Activated naive CD4-positive, alpha-beta T cell treated with anti-CD3 and anti-CD28 coated beads for 36 hours (primary cell): ENCODE measurements around the gene BHLHE40. TPM values are rescaled to one million over a fixed set of nuclear protein-coding genes. Genes with fewer than 3 reads are reported as not detected.
"Not testable (repeated sequence)": the region's sequence is repeated elsewhere in the genome, so short reads cannot be mapped to it uniquely, and the experiment has no call there.

Experiments
- CTCF ChIA-PET: fragments of 350-600 bp; sonication (Branson Sonifier 250); formaldehyde crosslinking; loops from one replicate; lab custom pipeline; 2021; ENCODE audit warnings: antibody characterized with exemption; lab: Charles Lee
- DNase-seq: peaks from one replicate; pipeline ENCODE4 v3.0.0-alpha.2; 2020
- H3K27ac Mint-ChIP-seq: one replicate; pipeline ENCODE4 v1.8.0; 2021; ENCODE audit warnings: mild to moderate bottlenecking, mixed read lengths
- H3K27me3 Mint-ChIP-seq: one replicate; pipeline ENCODE4 v1.8.0; 2021; ENCODE audit warnings: low read depth, mixed read lengths
- H3K36me3 Mint-ChIP-seq: one replicate; pipeline ENCODE4 v1.8.0; 2021; ENCODE audit warnings: low read depth, mixed read lengths
- H3K4me1 Mint-ChIP-seq: one replicate; pipeline ENCODE4 v1.8.0; 2021; ENCODE audit warnings: low read depth, mixed read lengths
- H3K4me3 Mint-ChIP-seq: one replicate; pipeline ENCODE4 v1.8.0; 2021; ENCODE audit warnings: mild to moderate bottlenecking, moderate library complexity, mixed read lengths
- H3K9me3 Mint-ChIP-seq: one replicate; pipeline ENCODE4 v1.8.0; 2021; ENCODE audit warnings: mixed read lengths
- intact Hi-C: fragments of 100-400 bp; cut with micrococcal nuclease; formaldehyde crosslinking; loops from one replicate; pipeline ENCODE4 v1.15.1; 2023
- total RNA-seq, 2 experiments: library from RNA; stranded (reverse); gene quantifications; one replicate each; pipeline ENCODE4 v1.2.3, GENCODE V29; 2021

Gene BHLHE40
- total RNA-seq, 2 experiments from 2014 or later, result 98.0 to 98.2 TPM

GRCh38 chr3:4966006-4966405 lies 13.2 kb upstream of the BHLHE40 start:
- Mint-ChIP-seq H3K9me3 (peaks cover 30% of the 10 kb centered on the region), H3K4me1 (peaks cover 11% of the 10 kb centered on the region)
- H3K27me3 Mint-ChIP-seq, intact Hi-C loops, H3K4me3 Mint-ChIP-seq, H3K36me3 Mint-ChIP-seq, H3K27ac Mint-ChIP-seq: not testable (repeated sequence)
- CTCF ChIA-PET, result interaction anchor here (1.2 to 2.3 kb wide), 2 partner anchors 10 kb away, joined by 4 to 9 read pairs; no protein-coding TSS in a partner anchor
- peak; percentile 36 for DNase-seq

DNA sequence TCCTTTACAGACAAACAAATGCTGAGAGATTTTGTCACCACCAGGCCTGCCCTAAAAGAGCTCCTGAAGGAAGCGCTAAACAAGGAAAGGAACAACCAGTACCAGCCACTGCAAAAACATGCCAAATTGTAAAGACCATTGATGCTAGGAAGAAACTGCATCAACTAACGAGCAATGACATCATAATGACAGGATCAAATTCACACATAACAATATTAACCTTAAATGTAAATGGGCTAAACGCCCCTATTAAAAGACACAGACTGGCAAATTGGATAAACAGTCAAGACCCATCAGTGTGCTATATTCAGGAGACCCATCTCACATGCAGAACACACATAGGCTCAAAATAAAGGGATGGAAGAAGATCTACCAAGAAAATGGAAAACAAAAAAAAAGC lies 11.6 kb upstream of the BHLHE40 start:
- intact Hi-C loops, H3K36me3 Mint-ChIP-seq, DNase-seq, H3K27me3 Mint-ChIP-seq, CTCF ChIA-PET, H3K27ac Mint-ChIP-seq, H3K4me3 Mint-ChIP-seq: not testable (repeated sequence)
- peaks cover 11% of the 10 kb centered on the region for H3K4me1 Mint-ChIP-seq
- peaks cover 30% of the 10 kb centered on the region for H3K9me3 Mint-ChIP-seq

DNA sequence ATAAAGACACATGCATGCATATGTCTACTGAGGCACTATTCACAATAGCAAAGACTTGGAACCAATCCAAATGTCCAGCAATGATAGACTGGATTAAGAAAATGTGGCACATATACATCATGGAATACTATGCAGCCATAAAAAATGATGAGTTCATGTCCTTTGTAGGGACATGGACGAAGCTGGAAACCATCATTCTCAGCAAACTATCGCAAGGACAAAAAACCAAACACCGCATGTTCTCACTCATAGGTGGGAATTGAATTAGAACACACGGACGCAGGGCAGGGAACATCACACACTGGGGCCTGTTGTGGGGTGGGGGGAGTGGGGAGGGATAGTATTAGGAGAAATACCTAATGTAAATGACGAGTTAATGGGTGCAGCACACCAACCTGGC lies 7.8 kb upstream of the BHLHE40 start:
- intact Hi-C loops, result loop anchor here (10.0 kb wide), 1 partner anchor 547 kb away; no protein-coding TSS in a partner anchor
- Mint-ChIP-seq H3K4me1 (peaks cover 15% of the 10 kb centered on the region), H3K9me3 (peaks cover 28% of the 10 kb centered on the region)
- H3K27me3 Mint-ChIP-seq, H3K27ac Mint-ChIP-seq, H3K4me3 Mint-ChIP-seq, CTCF ChIA-PET, H3K36me3 Mint-ChIP-seq, DNase-seq: not testable (repeated sequence)

DNA sequence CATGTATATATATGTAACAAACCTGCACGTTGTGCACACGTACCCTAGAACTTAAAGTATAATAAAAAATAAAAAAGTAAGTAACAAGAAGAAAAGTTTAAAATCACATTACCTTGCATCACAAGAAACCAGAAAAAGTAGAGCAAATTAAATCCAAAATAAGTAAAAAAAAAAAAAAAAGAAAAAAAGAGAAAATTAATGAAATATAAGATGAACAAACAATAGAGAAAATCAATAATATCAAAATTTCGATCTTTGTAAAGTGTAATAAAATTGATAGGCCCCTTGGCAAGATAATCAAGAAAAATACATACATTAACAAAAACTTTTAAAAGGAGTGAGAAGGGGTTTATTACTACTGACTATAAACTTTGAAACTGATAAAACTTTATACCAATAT lies 7.4 kb upstream of the BHLHE40 start:
- H3K27me3 Mint-ChIP-seq, result no peaks in the 10 kb centered on the region
- H3K9me3 Mint-ChIP-seq, result peaks cover 27% of the 10 kb centered on the region
- peaks cover 5% of the 10 kb centered on the region for H3K36me3 Mint-ChIP-seq
- intact Hi-C loops, result loop anchor here (10.0 kb wide), 1 partner anchor 547 kb away; no protein-coding TSS in a partner anchor
- peaks cover 17% of the 10 kb centered on the region for H3K4me1 Mint-ChIP-seq
- no peak for DNase-seq
- CTCF ChIA-PET, result interaction anchor here (0.7 kb wide), 2 partner anchors 263 to 400 kb away, joined by 3 read pairs; no protein-coding TSS in a partner anchor
- H3K27ac Mint-ChIP-seq, result no peak overlapping the region
- no peak overlapping the region for H3K4me3 Mint-ChIP-seq

GRCh38 chr3:4972652-4973643 lies 6.3 kb upstream of the BHLHE40 start:
- Mint-ChIP-seq H3K4me1 (peaks cover 28% of the 10 kb centered on the region), H3K27ac (no peak overlapping the region), H3K4me3 (no peak overlapping the region), H3K27me3 (no peaks in the 10 kb centered on the region), H3K9me3 (peaks cover 18% of the 10 kb centered on the region), H3K36me3 (no peaks in the 10 kb centered on the region)
- no peak for DNase-seq
- intact Hi-C loops, result loop anchor here (10.0 kb wide), 1 partner anchor 548 kb away; no protein-coding TSS in a partner anchor
- CTCF ChIA-PET, result interaction anchor here (0.5 to 2.1 kb wide), 7 partner anchors 17 to 401 kb away, joined by 3 to 17 read pairs (median 3); no protein-coding TSS in a partner anchor

GRCh38 chr3:4974154-4974553 lies 5.1 kb upstream of the BHLHE40 start:
- H3K4me1 Mint-ChIP-seq, result peaks cover 28% of the 10 kb centered on the region
- H3K27me3 Mint-ChIP-seq, result no peaks in the 10 kb centered on the region
- CTCF ChIA-PET, result interaction anchor here (2.1 kb wide), 1 partner anchor 263 kb away, joined by 17 read pairs; no protein-coding TSS in a partner anchor
- H3K27ac Mint-ChIP-seq, result peak overlapping the region; percentile 66
- H3K36me3 Mint-ChIP-seq, result no peaks in the 10 kb centered on the region
- H3K4me3 Mint-ChIP-seq, result no peak overlapping the region
- intact Hi-C loops, result loop anchor here (10.0 kb wide), 1 partner anchor 549 kb away; no protein-coding TSS in a partner anchor
- DNase-seq, result no peak
- H3K9me3 Mint-ChIP-seq, result peaks cover 7% of the 10 kb centered on the region

- peak; percentile 90 for DNase-seq
- intact Hi-C loops, result loop anchor here (1.0 to 10.0 kb wide), 8 partner anchors 68 to 551 kb away; no protein-coding TSS in a partner anchor
Observed at GRCh38 chr3:4976109-4976508, 3.1 kb upstream of the BHLHE40 start.

GRCh38 chr3:4977001-4977852 lies 2.0 kb upstream of the BHLHE40 start:
- Mint-ChIP-seq H3K27me3 (no peaks in the 10 kb centered on the region), H3K4me3 (peak overlapping the region; percentile 96), H3K9me3 (no peaks in the 10 kb centered on the region), H3K27ac (peak overlapping the region; percentile 98), H3K4me1 (peaks cover 42% of the 10 kb centered on the region), H3K36me3 (peaks cover 27% of the 10 kb centered on the region)
- intact Hi-C loops, result loop anchor here (1.0 to 10.0 kb wide), 9 partner anchors 80 to 626 kb away; no protein-coding TSS in a partner anchor
- peak; percentile 87 for DNase-seq
- CTCF ChIA-PET, result interaction anchor here (0.8 to 6.3 kb wide), 35 partner anchors 11 to 266 kb away, joined by 3 to 67 read pairs (median 7); no protein-coding TSS in a partner anchor

More at GRCh38 chr3:4976109-4976508, 3.1 kb upstream of the BHLHE40 start:
- Mint-ChIP-seq H3K9me3 (no peaks in the 10 kb centered on the region), H3K27ac (peak overlapping the region; percentile 98), H3K27me3 (no peaks in the 10 kb centered on the region), H3K4me3 (no peak overlapping the region), H3K36me3 (peaks cover 16% of the 10 kb centered on the region), H3K4me1 (peaks cover 33% of the 10 kb centered on the region)
- CTCF ChIA-PET, result interaction anchor here (0.6 to 6.3 kb wide), 47 partner anchors 10 to 265 kb away, joined by 3 to 67 read pairs (median 6); no protein-coding TSS in a partner anchor

GRCh38 chr3:4977853-4978203 lies 1.4 kb upstream of the BHLHE40 start:
- intact Hi-C loops, result loop anchor here (1.0 to 10.0 kb wide), 15 partner anchors 28 to 627 kb away; partner anchors contain the start of genes EDEM1 and ITPR1
- Mint-ChIP-seq H3K4me3 (peak overlapping the region; percentile 96), H3K4me1 (peaks cover 47% of the 10 kb centered on the region), H3K9me3 (no peaks in the 10 kb centered on the region), H3K27ac (peak overlapping the region; percentile 98), H3K36me3 (peaks cover 33% of the 10 kb centered on the region), H3K27me3 (no peaks in the 10 kb centered on the region)
- CTCF ChIA-PET, result interaction anchor here (0.9 to 6.3 kb wide), 13 partner anchors 46 to 267 kb away, joined by 3 to 67 read pairs (median 17); no protein-coding TSS in a partner anchor
- DNase-seq, result peak; percentile 57

GRCh38 chr3:4978204-4978965 lies 852 bp upstream of the BHLHE40 start:
- H3K36me3 Mint-ChIP-seq, result peaks cover 39% of the 10 kb centered on the region
- intact Hi-C loops, result loop anchor here (1.0 to 10.0 kb wide), 9 partner anchors 28 to 554 kb away; partner anchors contain the start of genes EDEM1 and ITPR1

More at GRCh38 chr3:4978204-4978965, 852 bp upstream of the BHLHE40 start:
- Mint-ChIP-seq H3K27ac (peak overlapping the region; percentile 98), H3K4me1 (peaks cover 53% of the 10 kb centered on the region), H3K4me3 (peak overlapping the region; percentile 96), H3K27me3 (no peaks in the 10 kb centered on the region), H3K9me3 (no peaks in the 10 kb centered on the region)
- CTCF ChIA-PET, result interaction anchor here (0.7 to 6.3 kb wide), 16 partner anchors 10 to 267 kb away, joined by 3 to 67 read pairs (median 4); no protein-coding TSS in a partner anchor
- peak; percentile 62 for DNase-seq
